OCI-LY1 (cell line): ENCODE results near the gene LDLRAD3.

Experiments
- H2AFZ ChIP-seq: fragments of 200-600 bp; sonication (generic), shearing (Covaris generic); 2 replicates; pipeline ENCODE4 v1.6.0; 2014; ENCODE audit warnings: antibody characterized with exemption, mild to moderate bottlenecking, low read length
- H3F3A ChIP-seq: fragments of 200-600 bp; sonication (generic), shearing (Covaris generic); 2 replicates; pipeline ENCODE4 v1.6.0; 2014; ENCODE audit warnings: mild to moderate bottlenecking, antibody characterized with exemption, low read length, moderate library complexity; ENCODE audit not compliant: insufficient read depth
- H3K27ac ChIP-seq: fragments of 200-600 bp; sonication (generic); 2 replicates; pipeline ENCODE4 v1.5.1; 2014; ENCODE audit warnings: low read length, mixed run types, mild to moderate bottlenecking, low read depth; ENCODE audit not compliant: poor library complexity, severe bottlenecking
- H3K27me3 ChIP-seq: fragments of 200-600 bp; sonication (generic); 2 replicates; pipeline ENCODE4 v1.6.0; 2014; ENCODE audit warnings: antibody characterized with exemption, mild to moderate bottlenecking, low read length, moderate library complexity; ENCODE audit not compliant: insufficient read depth
- H3K36me3 ChIP-seq: fragments of 200-600 bp; sonication (generic); 2 replicates; pipeline ENCODE4 v1.6.1; 2014; ENCODE audit warnings: mild to moderate bottlenecking, antibody characterized with exemption, low read length, moderate library complexity, mixed read lengths; ENCODE audit not compliant: insufficient read depth
- H3K4me1 ChIP-seq: fragments of 200-600 bp; sonication (generic); 2 replicates; pipeline ENCODE4 v1.5.1; 2014; ENCODE audit warnings: mild to moderate bottlenecking, low read length, moderate library complexity; ENCODE audit not compliant: insufficient read depth, severe bottlenecking
- H3K4me2 ChIP-seq: fragments of 200-600 bp; sonication (generic), shearing (Covaris generic); 2 replicates; pipeline ENCODE4 v1.6.1; 2014; ENCODE audit warnings: low read length
- H3K4me3 ChIP-seq: fragments of 200-600 bp; sonication (generic); 2 replicates; pipeline ENCODE4 v1.5.1; 2014; ENCODE audit warnings: low read length, low read depth, mild to moderate bottlenecking, mixed read lengths; ENCODE audit not compliant: poor library complexity, severe bottlenecking
- H3K79me2 ChIP-seq: fragments of 200-600 bp; shearing (Covaris generic); 2 replicates; pipeline ENCODE4 v1.6.1; 2016; ENCODE audit warnings: mixed run types, low read length, mixed read lengths; ENCODE audit not compliant: insufficient read depth
- H3K9ac ChIP-seq: fragments of 200-600 bp; sonication (generic), shearing (Covaris generic); 2 replicates; pipeline ENCODE4 v1.6.1; 2014; ENCODE audit warnings: mild to moderate bottlenecking, low read length, mixed read lengths
- H3K9me2 ChIP-seq: fragments of 200-600 bp; sonication (generic), shearing (Covaris generic); 2 replicates; pipeline ENCODE4 v1.6.1; 2014; ENCODE audit warnings: low read depth, mild to moderate bottlenecking, low read length, mixed read lengths
- H3K9me3 ChIP-seq: fragments of 200-600 bp; shearing (Covaris generic); 2 replicates; pipeline ENCODE4 v1.6.1; 2014; ENCODE audit warnings: low read length, mixed read lengths
- H4K20me1 ChIP-seq: fragments of 200-600 bp; sonication (generic), shearing (Covaris generic); 2 replicates; pipeline ENCODE4 v1.6.0; 2016; ENCODE audit warnings: mild to moderate bottlenecking, low read length; ENCODE audit not compliant: insufficient read depth
- EZH2 ChIP-seq: fragments of 200-600 bp; sonication (generic), shearing (Covaris generic); IDR thresholded peaks from 2 replicates; pipeline ENCODE4 v1.8.0; 2017; ENCODE audit warnings: borderline replicate concordance, mixed run types, mild to moderate bottlenecking, antibody characterized with exemption, low read length, moderate library complexity, mixed read lengths
- TF ChIP-seq, protein P1 (sequence below): fragments of 200-600 bp; sonication (generic), shearing (Covaris generic); IDR thresholded peaks from 2 replicates; pipeline ENCODE4 v1.5.1; 2017; ENCODE audit warnings: mild to moderate bottlenecking, antibody characterized with exemption, low read length, moderate library complexity, mixed read lengths

Gene LDLRAD3

DNA sequence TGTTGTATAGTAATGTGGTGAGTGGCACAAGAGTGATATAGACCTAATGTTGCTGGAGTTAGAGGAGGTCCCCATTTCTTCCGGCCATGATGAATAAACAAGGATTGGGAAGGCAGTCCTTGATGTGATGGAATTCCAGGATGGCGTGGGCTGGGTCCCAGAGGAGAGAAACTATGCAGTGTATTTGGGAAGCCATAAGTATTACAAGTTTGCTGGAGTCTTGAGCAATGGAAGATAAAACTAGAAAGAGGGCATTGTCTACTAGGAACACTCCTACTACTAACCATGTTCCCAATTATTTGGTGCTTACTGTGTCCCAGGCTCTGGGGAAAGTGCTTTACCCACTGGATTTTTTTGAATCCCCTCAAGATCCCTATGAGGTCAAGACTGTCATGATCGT is 20.0 kb downstream of the LDLRAD3 start:
- no peak overlapping the region for H2AFZ ChIP-seq
- H3K4me1 ChIP-seq, result no peaks in the 10 kb centered on the region
- H3K9ac ChIP-seq, result no peak overlapping the region
- no peaks in the 10 kb centered on the region; the same call in 1 of the 2 replicates for H3K27me3 ChIP-seq
- no peaks in the 10 kb centered on the region for H4K20me1 ChIP-seq
- TF ChIP-seq EZH2, result no peak
- TF ChIP-seq, protein P1, sequence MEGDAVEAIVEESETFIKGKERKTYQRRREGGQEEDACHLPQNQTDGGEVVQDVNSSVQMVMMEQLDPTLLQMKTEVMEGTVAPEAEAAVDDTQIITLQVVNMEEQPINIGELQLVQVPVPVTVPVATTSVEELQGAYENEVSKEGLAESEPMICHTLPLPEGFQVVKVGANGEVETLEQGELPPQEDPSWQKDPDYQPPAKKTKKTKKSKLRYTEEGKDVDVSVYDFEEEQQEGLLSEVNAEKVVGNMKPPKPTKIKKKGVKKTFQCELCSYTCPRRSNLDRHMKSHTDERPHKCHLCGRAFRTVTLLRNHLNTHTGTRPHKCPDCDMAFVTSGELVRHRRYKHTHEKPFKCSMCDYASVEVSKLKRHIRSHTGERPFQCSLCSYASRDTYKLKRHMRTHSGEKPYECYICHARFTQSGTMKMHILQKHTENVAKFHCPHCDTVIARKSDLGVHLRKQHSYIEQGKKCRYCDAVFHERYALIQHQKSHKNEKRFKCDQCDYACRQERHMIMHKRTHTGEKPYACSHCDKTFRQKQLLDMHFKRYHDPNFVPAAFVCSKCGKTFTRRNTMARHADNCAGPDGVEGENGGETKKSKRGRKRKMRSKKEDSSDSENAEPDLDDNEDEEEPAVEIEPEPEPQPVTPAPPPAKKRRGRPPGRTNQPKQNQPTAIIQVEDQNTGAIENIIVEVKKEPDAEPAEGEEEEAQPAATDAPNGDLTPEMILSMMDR, result no peak
- H3K4me3 ChIP-seq, result no peak overlapping the region
- H3K27ac ChIP-seq, result no peak overlapping the region
- H3K36me3 ChIP-seq, result no peaks in the 10 kb centered on the region
- H3F3A ChIP-seq, result no peaks in the 10 kb centered on the region
- H3K4me2 ChIP-seq, result no peak overlapping the region
- no peaks in the 10 kb centered on the region for H3K9me2 ChIP-seq
- H3K79me2 ChIP-seq, result no peaks in the 10 kb centered on the region
- H3K9me3 ChIP-seq, result no peaks in the 10 kb centered on the region

DNA sequence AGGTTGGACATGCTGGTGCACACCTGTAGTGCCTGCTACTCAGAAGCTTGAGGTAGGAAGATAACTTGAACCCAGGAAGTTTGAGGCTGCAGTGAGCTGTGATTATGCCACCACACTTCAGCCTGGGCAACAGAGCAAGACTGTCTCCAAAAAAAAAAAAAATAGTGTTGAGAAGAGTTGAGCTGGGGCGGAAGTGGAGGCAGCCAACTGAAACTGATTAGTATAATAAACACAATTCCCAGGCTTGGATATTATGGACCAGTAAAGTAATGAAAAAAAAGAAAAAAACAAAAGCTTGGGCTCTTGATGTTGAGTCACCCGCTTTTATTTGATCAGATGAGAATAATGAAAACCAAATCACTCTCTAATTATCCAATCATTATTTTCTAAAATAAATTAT is 21.0 kb downstream of the LDLRAD3 start:
- no peaks in the 10 kb centered on the region; the same call in 1 of the 2 replicates for H3K27me3 ChIP-seq
- H2AFZ ChIP-seq, result no peak overlapping the region
- no peaks in the 10 kb centered on the region for H4K20me1 ChIP-seq
- H3F3A ChIP-seq, result no peaks in the 10 kb centered on the region
- no peak overlapping the region for H3K27ac ChIP-seq
- no peak overlapping the region for H3K9ac ChIP-seq
- H3K4me2 ChIP-seq, result no peak overlapping the region
- H3K79me2 ChIP-seq, result no peaks in the 10 kb centered on the region
- H3K4me1 ChIP-seq, result no peaks in the 10 kb centered on the region
- no peaks in the 10 kb centered on the region for H3K9me2 ChIP-seq
- TF ChIP-seq EZH2, result no peak
- TF ChIP-seq, protein P1, result no peak
- no peaks in the 10 kb centered on the region for H3K36me3 ChIP-seq
- no peak overlapping the region for H3K4me3 ChIP-seq
- no peaks in the 10 kb centered on the region for H3K9me3 ChIP-seq

DNA sequence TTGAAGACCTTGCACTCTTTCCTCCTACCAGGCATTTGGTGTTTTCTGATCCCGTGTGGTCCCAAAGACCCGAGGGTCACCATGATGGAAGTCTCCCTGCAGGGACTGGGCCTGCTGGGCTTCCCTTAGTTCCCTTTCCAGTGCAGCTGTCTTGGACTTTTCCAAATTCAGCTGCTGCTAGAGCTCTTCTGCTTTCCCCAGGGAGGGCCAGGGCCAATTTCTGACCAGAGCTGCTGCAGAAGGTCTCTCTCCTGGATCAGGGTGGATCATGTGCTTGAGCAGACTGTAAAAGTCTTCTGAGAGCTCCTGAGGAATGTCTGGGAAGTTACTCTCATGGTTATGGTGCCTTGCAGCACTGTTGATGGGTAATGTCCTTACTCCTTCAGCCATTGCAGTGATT is 23.2 kb downstream of the LDLRAD3 start:
- Histone ChIP-seq H3K9me3 (no peaks in the 10 kb centered on the region), H3K4me2 (no peak overlapping the region), H3K36me3 (no peaks in the 10 kb centered on the region), H3F3A (no peaks in the 10 kb centered on the region), H3K9ac (no peak overlapping the region), H4K20me1 (no peaks in the 10 kb centered on the region), H3K27ac (no peak overlapping the region), H3K27me3 (no peaks in the 10 kb centered on the region), H3K4me1 (no peaks in the 10 kb centered on the region), H2AFZ (no peak overlapping the region), H3K79me2 (no peaks in the 10 kb centered on the region), H3K9me2 (no peaks in the 10 kb centered on the region), H3K4me3 (no peak overlapping the region)
- no peak for TF ChIP-seq EZH2
- TF ChIP-seq, protein P1, result no peak
